GM12878 (cell line): ENCODE data around the gene CLDN7. TPM values are rescaled to one million over a fixed set of nuclear protein-coding genes. Genes with fewer than 3 reads are reported as not detected.
A peak's percentile ranks its signal among the peaks of the same experiment; 100 is the strongest.

Experiments used
- ASH2L ChIP-seq: fragments of 300-600, 200-600 bp; sonication (generic); IDR thresholded peaks from 2 replicates; pipeline ENCODE4 v1.6.1; 2017; ENCODE audit warnings: low read depth, mild to moderate bottlenecking, borderline replicate concordance
- HCFC1 ChIP-seq: fragments of 150-350 bp; IDR thresholded peaks from 2 replicates; pipeline ENCODE4 v1.6.1; 2014; ENCODE audit warnings: low read length
- MTA2 ChIP-seq: fragments of 450-650 bp; IDR thresholded peaks from 2 replicates; pipeline ENCODE4 v1.6.1; 2016; ENCODE audit warnings: low read depth, mild to moderate bottlenecking, moderate library complexity
- NBN ChIP-seq: fragments of 450-650 bp; IDR thresholded peaks from 2 replicates; pipeline ENCODE4 v1.6.1; 2016
- NFXL1 ChIP-seq: fragments of 450-650 bp; IDR thresholded peaks from 2 replicates; pipeline ENCODE4 v1.6.1; 2017; ENCODE audit warnings: antibody characterized with exemption, mild to moderate bottlenecking, borderline replicate concordance
- NKRF ChIP-seq: fragments of 450-650 bp; conservative IDR thresholded peaks from 2 replicates; pipeline ENCODE4 v1.6.1; 2017; ENCODE audit warnings: mild to moderate bottlenecking, moderate library complexity
- NR2C1 ChIP-seq: fragments of 450-650 bp; IDR thresholded peaks from 2 replicates; pipeline ENCODE4 v1.6.1; 2017; ENCODE audit warnings: antibody characterized with exemption, mild to moderate bottlenecking, moderate library complexity
- RB1 ChIP-seq: fragments of 450-650 bp; formaldehyde crosslinking; IDR thresholded peaks from 2 replicates; pipeline ENCODE4 v1.6.1; 2017; ENCODE audit warnings: mild to moderate bottlenecking, borderline replicate concordance
- SKIL ChIP-seq: fragments of 450-650 bp; IDR thresholded peaks from 2 replicates; pipeline ENCODE4 v1.6.1; 2017; ENCODE audit warnings: mild to moderate bottlenecking, low read depth, inconsistent platforms; ENCODE audit not compliant: poor library complexity, severe bottlenecking
- SMAD5 ChIP-seq: IDR thresholded peaks from 2 replicates; pipeline ENCODE4 v1.6.1; 2016; ENCODE audit warnings: antibody characterized with exemption, low read depth
- SPI1 ChIP-seq: IDR thresholded peaks from 2 replicates; pipeline ENCODE4 v1.6.1; 2011; ENCODE audit warnings: low read depth, mild to moderate bottlenecking, low read length, moderate library complexity, borderline replicate concordance; ENCODE audit not compliant: insufficient read depth
- SRF ChIP-seq, 2 experiments: IDR thresholded peaks; 2 replicates each; pipeline ENCODE4 v1.6.1; 2011; ENCODE audit warnings: low read depth in 2 of 2, low read length in 2 of 2, mild to moderate bottlenecking in 1 of 2, moderate library complexity in 1 of 2
- YY1 ChIP-seq: IDR thresholded peaks from 2 replicates; pipeline ENCODE4 v1.6.1; 2011; ENCODE audit warnings: low read depth, mild to moderate bottlenecking, low read length
- ZNF274 ChIP-seq: IDR thresholded peaks from one replicate; pipeline ENCODE4 v1.8.0; 2011; ENCODE audit not compliant: insufficient read length, insufficient read depth
- polyA plus RNA-seq, 11 experiments: library from polyadenylated mRNA; depleted of rRNA in 4 of 11; unstranded in 6 of 11; stranded (reverse) in 5 of 11; fragments of >200 nt; fragmentation: Nextera tagmentation in 4 of 11; fragmentation: Illumina TruSeq in 1 of 11; extraction: Ambion mirVana in 4 of 11; extraction: Trizol in 1 of 11; gene quantifications; 1 replicate in 1 of 11; 2 replicates in 10 of 11; pipeline versions ENCODE4 v1.2.1 to v1.2.3, GENCODE V29; 2011 to 2016; ENCODE audit warnings: inconsistent platforms in 2 of 11, missing spikeins in 2 of 11, low read depth in 1 of 11
- total RNA-seq, 4 experiments: library from RNA; depleted of rRNA in 3 of 4; stranded (reverse); fragments of >200 nt in 3 of 4; fragmentation: Illumina TruSeq in 1 of 4; extraction: Trizol in 1 of 4; gene quantifications; 2 replicates each; pipeline versions ENCODE4 v1.2.1 to v1.2.3, GENCODE V29; 2013 to 2021
- TF ChIP-seq, protein P1 (sequence below): fragments of 450-650 bp; IDR thresholded peaks from 2 replicates; pipeline ENCODE4 v1.6.1; 2017; ENCODE audit warnings: mild to moderate bottlenecking, moderate library complexity
- TF ChIP-seq, protein P2 (sequence below): fragments of 450-650 bp; IDR thresholded peaks from 2 replicates; pipeline ENCODE4 v1.6.1; 2017; ENCODE audit warnings: low read depth, mild to moderate bottlenecking, moderate library complexity

CLDN7 gene
- total and polyA plus RNA-seq, 10 of the 15 experiments (the other 5 are each of a cell fraction or from before 2014, with no cell fraction given) = 0.19 to 1.3 (median 0.36) TPM; not detected in 5

DNA sequence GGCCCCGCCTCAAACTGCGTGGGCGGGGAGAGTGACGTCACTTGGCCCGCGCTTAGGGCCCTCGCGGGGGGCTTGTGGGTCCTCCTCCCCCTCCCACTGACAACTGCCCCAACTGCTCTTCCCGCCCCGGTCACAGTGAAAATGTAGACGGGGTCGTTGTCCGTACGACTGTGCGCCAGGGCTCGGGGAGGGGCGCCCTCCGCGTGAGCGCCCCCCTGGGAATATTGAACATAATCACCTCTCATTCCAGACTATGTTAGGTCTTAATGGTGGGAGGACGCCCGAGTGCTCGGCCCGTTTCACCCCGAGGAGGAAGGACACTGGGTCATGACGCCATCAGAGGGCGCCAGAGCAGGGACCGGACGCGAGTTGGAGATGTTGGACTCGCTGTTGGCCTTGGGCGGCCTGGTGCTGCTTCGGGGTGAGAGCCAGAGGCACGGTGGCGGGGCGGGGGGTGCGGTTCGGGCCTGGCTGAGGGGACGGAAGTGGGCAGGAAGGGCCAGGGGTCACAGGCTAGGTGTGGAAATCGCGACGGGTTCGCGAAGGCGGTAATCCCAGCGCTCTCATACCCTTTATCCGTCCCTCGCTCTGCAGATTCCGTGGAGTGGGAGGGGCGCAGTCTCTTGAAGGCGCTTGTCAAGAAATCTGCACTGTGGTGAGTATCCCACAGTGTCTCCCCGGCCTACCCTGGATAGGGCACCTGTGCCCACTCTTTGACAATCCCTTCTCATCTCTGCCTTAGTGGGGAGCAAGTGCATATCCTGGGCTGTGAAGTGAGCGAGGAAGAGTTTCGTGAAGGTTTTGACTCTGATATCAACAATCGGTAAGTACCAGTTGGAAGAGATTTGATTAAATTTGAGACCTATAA, 9.9 kb downstream of the CLDN7 start, which contains the start of gene ELP5 (continued):
- TF ChIP-seq NKRF (peak; percentile 83), NBN (peak; percentile 99), ZNF274 (no peak), HCFC1 (peak; percentile 66), ASH2L (no peak), RB1 (peak; percentile 92; the same call in 1 of the 2 replicates), MTA2 (peak; percentile 42; the same call in 1 of the 2 replicates), SRF (IDR thresholded peaks at IDR 0.05; ENCODE audit: low read depth in 2 of 2, low read length in 2 of 2) (peak in 1 of 2 experiments; percentile 84; a peak in 2 of 4 replicates), NFXL1 (peak; percentile 82), SMAD5 (peak; percentile 69; the same call in 1 of the 2 replicates), SKIL (peak; percentile 56), NR2C1 (peak; percentile 62; the same call in 1 of the 2 replicates), SPI1 (peak; percentile 8; the same call in 1 of the 2 replicates), YY1 (peak; percentile 83)
- TF ChIP-seq, protein P1, sequence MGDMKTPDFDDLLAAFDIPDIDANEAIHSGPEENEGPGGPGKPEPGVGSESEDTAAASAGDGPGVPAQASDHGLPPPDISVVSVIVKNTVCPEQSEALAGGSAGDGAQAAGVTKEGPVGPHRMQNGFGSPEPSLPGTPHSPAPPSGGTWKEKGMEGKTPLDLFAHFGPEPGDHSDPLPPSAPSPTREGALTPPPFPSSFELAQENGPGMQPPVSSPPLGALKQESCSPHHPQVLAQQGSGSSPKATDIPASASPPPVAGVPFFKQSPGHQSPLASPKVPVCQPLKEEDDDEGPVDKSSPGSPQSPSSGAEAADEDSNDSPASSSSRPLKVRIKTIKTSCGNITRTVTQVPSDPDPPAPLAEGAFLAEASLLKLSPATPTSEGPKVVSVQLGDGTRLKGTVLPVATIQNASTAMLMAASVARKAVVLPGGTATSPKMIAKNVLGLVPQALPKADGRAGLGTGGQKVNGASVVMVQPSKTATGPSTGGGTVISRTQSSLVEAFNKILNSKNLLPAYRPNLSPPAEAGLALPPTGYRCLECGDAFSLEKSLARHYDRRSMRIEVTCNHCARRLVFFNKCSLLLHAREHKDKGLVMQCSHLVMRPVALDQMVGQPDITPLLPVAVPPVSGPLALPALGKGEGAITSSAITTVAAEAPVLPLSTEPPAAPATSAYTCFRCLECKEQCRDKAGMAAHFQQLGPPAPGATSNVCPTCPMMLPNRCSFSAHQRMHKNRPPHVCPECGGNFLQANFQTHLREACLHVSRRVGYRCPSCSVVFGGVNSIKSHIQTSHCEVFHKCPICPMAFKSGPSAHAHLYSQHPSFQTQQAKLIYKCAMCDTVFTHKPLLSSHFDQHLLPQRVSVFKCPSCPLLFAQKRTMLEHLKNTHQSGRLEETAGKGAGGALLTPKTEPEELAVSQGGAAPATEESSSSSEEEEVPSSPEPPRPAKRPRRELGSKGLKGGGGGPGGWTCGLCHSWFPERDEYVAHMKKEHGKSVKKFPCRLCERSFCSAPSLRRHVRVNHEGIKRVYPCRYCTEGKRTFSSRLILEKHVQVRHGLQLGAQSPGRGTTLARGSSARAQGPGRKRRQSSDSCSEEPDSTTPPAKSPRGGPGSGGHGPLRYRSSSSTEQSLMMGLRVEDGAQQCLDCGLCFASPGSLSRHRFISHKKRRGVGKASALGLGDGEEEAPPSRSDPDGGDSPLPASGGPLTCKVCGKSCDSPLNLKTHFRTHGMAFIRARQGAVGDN = 0 out of 2 replicates have a peak, but pooled peaks have one; percentile 60
- TF ChIP-seq, protein P2, sequence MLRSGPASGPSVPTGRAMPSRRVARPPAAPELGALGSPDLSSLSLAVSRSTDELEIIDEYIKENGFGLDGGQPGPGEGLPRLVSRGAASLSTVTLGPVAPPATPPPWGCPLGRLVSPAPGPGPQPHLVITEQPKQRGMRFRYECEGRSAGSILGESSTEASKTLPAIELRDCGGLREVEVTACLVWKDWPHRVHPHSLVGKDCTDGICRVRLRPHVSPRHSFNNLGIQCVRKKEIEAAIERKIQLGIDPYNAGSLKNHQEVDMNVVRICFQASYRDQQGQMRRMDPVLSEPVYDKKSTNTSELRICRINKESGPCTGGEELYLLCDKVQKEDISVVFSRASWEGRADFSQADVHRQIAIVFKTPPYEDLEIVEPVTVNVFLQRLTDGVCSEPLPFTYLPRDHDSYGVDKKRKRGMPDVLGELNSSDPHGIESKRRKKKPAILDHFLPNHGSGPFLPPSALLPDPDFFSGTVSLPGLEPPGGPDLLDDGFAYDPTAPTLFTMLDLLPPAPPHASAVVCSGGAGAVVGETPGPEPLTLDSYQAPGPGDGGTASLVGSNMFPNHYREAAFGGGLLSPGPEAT = peak; percentile 29; the same call in 1 of the 2 replicates
